Breast epithelium (tissue), 4 donors: ENCODE measurements around the gene ZFHX3. TPM values are rescaled to one million over a fixed set of nuclear protein-coding genes. Genes with fewer than 3 reads are reported as not detected.
A peak's percentile ranks its signal among the peaks of the same experiment; 100 is the strongest.

Source experiments
- DNase-seq, 2 donors: peaks; one replicate each; pipeline ENCODE4 v3.0.0-alpha.2; 2019; ENCODE audit warnings: low spot score in 2 of 2
- H3K27ac ChIP-seq, 2 donors: fragments of 200-600 bp; sonication (generic) in 1 of 2; one replicate each; pipeline ENCODE4 v1.5.1; 2016 to 2019; ENCODE audit warnings: mild to moderate bottlenecking in 1 of 2
- H3K27me3 ChIP-seq, 2 donors: fragments of 200-600 bp; sonication (generic) in 1 of 2; one replicate each; pipeline versions ENCODE4 v1.5.1 to v1.6.0; 2017 to 2019; ENCODE audit warnings: control low read depth in 1 of 2, mild to moderate bottlenecking in 1 of 2
- H3K36me3 ChIP-seq: fragments of 200-600 bp; one replicate; pipeline ENCODE4 v1.5.1; 2019
- H3K4me1 ChIP-seq, 2 donors: fragments of 200-600 bp; sonication (generic); one replicate each; pipeline ENCODE4 v1.5.1; 2016 to 2019; ENCODE audit warnings: control low read depth in 1 of 2
- H3K4me3 ChIP-seq, 3 donors: fragments of 200-600 bp; sonication (generic); 1 replicate in 2 of 3; 2 replicates in 1 of 3; pipeline ENCODE4 v1.5.1; 2016 to 2019; ENCODE audit warnings: mild to moderate bottlenecking in 3 of 3, moderate library complexity in 2 of 3
- H3K9me3 ChIP-seq, 2 donors: fragments of 200-600 bp; sonication (generic) in 1 of 2; one replicate each; pipeline ENCODE4 v1.5.1; 2016 to 2019; ENCODE audit warnings: control low read depth in 1 of 2
- POLR2A ChIP-seq: fragments of 450-650 bp; IDR thresholded peaks from one replicate; pipeline ENCODE4 v1.6.1; 2016; ENCODE audit warnings: antibody characterized with exemption, mild to moderate bottlenecking, moderate library complexity
- POLR2AphosphoS5 ChIP-seq, 3 donors: sonication (generic); formaldehyde crosslinking; IDR thresholded peaks; one replicate each; pipeline ENCODE4 v1.6.1; 2017; ENCODE audit warnings: antibody characterized with exemption in 3 of 3
- intact Hi-C: fragments of 100-400 bp; cut with DNase I; formaldehyde crosslinking; loops from one replicate; pipeline ENCODE4 v1.15.1; 2023; ENCODE audit warnings: low total_unique reads
- total RNA-seq, 3 donors: library from RNA; depleted of rRNA; stranded (reverse); fragments of >200 nt; gene quantifications; one replicate each; pipeline ENCODE4 v1.1.0, GENCODE V29; 2016
- TF ChIP-seq, protein P1 (sequence below), 3 donors: fragments of 450-650 bp; IDR thresholded peaks; one replicate each; pipeline ENCODE4 v1.5.1; 2016 to 2017; ENCODE audit warnings: antibody characterized with exemption in 3 of 3, mild to moderate bottlenecking in 3 of 3, moderate library complexity in 3 of 3

ZFHX3 gene
- total RNA-seq, 3 donors from 2014 or later, result 10.8 to 36.0 (median 11.8) TPM

DNA sequence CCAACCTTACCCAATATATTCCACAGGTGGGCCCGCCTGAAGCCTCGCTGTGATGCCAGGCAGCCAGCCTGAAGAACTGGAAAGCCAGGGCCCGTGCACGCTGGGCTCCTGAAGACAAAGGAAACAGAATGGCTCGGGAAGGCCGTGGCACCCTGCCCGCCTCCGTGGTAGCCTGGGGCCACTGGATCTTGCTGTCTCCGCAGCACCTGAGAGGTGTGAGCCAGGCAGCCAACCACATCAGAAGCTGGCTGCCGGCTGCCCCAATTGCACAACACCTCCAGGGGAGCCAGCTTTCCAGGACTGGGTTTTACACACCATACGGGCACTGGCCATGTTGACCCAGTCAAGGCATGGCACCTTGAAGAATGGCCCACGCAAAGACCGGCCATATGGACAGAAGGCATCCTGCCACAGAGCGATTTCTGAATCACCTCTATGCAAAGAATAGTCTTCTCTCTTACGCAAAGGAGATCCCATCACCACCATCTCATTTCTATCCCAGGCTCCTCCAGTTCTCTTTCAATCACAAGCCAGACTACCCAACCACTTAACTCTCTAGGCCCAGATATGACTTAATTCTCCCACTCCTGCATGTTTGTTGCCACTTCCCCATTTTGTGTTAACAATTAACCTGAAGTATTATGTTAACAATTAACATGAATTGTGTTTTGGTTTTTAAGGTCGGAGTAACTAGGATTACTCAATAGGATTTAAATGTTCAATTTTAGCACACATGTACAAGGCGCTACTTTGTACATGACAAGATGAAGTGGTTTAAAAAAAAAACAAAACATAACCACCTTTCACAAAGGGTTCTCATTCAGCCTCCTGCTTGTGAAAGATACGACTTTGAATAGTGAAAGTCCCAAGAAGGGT lies 32.1 kb downstream of the ZFHX3 start:
- Histone ChIP-seq H3K4me1 (peaks cover 5 to 9% of the 10 kb centered on the region in 2 donors), H3K4me3 (no peak overlapping the region), H3K36me3 (no peaks in the 10 kb centered on the region), H3K27ac (no peak overlapping the region), H3K9me3 (no peaks in the 10 kb centered on the region), H3K27me3 (no peaks in the 10 kb centered on the region)
- DNase-seq, result peak; percentile 97
- intact Hi-C loops, result no loop called here
- peak; percentile 59 to 89 (median 84) for TF ChIP-seq POLR2AphosphoS5 (IDR thresholded peaks at IDR 0.05)
- no peak for TF ChIP-seq POLR2A
- TF ChIP-seq, protein P1, sequence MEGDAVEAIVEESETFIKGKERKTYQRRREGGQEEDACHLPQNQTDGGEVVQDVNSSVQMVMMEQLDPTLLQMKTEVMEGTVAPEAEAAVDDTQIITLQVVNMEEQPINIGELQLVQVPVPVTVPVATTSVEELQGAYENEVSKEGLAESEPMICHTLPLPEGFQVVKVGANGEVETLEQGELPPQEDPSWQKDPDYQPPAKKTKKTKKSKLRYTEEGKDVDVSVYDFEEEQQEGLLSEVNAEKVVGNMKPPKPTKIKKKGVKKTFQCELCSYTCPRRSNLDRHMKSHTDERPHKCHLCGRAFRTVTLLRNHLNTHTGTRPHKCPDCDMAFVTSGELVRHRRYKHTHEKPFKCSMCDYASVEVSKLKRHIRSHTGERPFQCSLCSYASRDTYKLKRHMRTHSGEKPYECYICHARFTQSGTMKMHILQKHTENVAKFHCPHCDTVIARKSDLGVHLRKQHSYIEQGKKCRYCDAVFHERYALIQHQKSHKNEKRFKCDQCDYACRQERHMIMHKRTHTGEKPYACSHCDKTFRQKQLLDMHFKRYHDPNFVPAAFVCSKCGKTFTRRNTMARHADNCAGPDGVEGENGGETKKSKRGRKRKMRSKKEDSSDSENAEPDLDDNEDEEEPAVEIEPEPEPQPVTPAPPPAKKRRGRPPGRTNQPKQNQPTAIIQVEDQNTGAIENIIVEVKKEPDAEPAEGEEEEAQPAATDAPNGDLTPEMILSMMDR (IDR thresholded peaks at IDR 0.05), result no peak

DNA sequence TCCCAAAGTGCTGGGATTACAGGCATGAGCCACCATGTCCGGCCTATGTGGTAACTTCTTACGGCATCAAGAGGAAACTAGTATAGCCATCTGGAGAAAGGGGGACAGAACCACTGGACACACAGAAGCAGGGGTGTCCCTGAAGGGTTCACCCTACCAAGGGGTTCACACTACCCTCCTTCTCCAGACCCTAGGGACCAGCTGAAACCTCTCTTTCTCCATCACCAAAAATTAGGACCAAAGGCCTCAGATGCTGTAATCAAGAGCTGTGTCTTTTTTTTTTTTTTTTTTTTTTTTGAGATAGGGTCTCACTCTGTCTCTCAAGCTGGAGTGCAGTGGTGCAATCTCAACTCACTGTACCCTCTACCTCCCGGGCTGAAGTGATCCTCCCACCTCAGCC lies 33.2 kb downstream of the ZFHX3 start:
- Histone ChIP-seq H3K27me3 (no peaks in the 10 kb centered on the region), H3K9me3 (no peaks in the 10 kb centered on the region), H3K4me1 (peaks cover 2 to 8% of the 10 kb centered on the region in 2 donors), H3K27ac (no peak overlapping the region), H3K36me3 (no peaks in the 10 kb centered on the region), H3K4me3 (no peak overlapping the region)
- TF ChIP-seq POLR2A (no peak), POLR2AphosphoS5 (IDR thresholded peaks at IDR 0.05) (no peak)
- TF ChIP-seq, protein P1 (IDR thresholded peaks at IDR 0.05), result no peak
- intact Hi-C loops, result no loop called here
- no peak for DNase-seq

DNA sequence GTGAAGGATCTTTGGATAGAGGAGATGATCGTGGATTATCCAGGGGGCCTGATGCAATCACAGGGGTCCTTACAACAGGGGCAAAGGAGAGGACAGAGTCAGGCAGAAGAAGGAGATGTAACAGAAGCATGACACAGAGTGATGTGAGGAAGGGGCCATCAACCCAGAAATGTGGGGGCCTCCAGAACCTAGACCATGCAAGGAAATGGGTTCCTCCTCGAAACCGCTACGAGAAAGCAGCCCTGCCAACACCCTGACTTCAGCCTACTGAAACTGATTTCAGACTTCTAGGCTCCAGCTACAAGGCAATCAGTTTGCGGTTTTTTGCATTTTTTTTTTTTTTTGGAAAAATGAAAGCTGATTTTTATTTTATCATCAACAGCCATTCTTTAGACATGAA lies 34.0 kb downstream of the ZFHX3 start:
- no peak for DNase-seq
- no peaks in the 10 kb centered on the region for H3K27me3 ChIP-seq
- TF ChIP-seq POLR2AphosphoS5 (IDR thresholded peaks at IDR 0.05), result no peak
- TF ChIP-seq, protein P1 (IDR thresholded peaks at IDR 0.05), result no peak
- TF ChIP-seq POLR2A, result no peak
- intact Hi-C loops, result no loop called here
- H3K36me3 ChIP-seq, result no peaks in the 10 kb centered on the region
- peaks cover 0 to 4% of the 10 kb centered on the region in 2 donors for H3K4me1 ChIP-seq
- no peak overlapping the region for H3K4me3 ChIP-seq
- no peak overlapping the region for H3K27ac ChIP-seq
- no peaks in the 10 kb centered on the region for H3K9me3 ChIP-seq

DNA sequence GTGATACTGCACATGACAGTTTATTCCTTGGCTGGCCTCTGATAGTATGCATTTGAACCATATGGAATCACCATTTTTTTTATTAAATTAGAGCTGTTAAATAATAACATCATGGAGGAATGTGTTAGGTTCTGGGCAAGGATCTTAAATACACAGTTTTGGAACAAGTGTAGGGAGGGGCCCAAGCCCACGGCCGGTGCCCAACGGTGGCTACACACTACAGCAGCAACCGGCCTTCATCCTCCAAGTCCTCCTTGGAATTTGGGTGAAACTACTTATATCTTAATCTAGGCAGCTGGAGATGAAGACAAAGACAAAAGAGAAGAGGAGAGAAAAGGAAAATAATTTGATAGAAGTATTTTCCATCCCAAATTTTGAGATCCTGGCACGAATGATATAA lies 35.6 kb downstream of the ZFHX3 start:
- Histone ChIP-seq H3K9me3 (no peaks in the 10 kb centered on the region), H3K27me3 (no peaks in the 10 kb centered on the region), H3K27ac (no peak overlapping the region), H3K4me3 (no peak overlapping the region), H3K4me1 (peaks cover 0 to 4% of the 10 kb centered on the region in 2 donors), H3K36me3 (no peaks in the 10 kb centered on the region)
- TF ChIP-seq, protein P1 (IDR thresholded peaks at IDR 0.05), result no peak
- TF ChIP-seq POLR2A, result no peak
- no peak for TF ChIP-seq POLR2AphosphoS5 (IDR thresholded peaks at IDR 0.05)
- DNase-seq, result no peak
- intact Hi-C loops, result no loop called here

DNA sequence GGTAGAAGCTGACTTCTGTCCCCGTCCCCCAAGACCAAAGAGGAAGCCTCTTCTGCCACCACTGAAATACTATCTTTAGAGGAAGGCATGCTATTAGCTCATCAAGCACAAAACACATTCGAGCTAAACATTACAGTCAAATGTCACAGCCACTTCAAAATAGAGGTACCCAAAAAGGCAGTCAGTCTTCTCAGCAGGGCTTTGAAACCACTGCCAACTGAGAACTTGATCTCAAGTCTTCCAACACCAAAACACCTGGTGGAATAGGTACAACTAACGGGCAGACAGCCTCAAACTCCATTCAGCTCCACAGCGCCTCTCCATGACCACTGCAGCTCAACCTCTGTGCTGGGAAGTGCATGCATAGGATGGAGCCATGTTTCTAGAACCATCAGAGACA lies 36.0 kb downstream of the ZFHX3 start:
- intact Hi-C loops, result no loop called here
- no peak overlapping the region for H3K4me3 ChIP-seq
- H3K4me1 ChIP-seq, result peaks cover 0 to 4% of the 10 kb centered on the region in 2 donors
- H3K27ac ChIP-seq, result no peak overlapping the region
- H3K9me3 ChIP-seq, result no peaks in the 10 kb centered on the region
- TF ChIP-seq, protein P1 (IDR thresholded peaks at IDR 0.05), result no peak
- no peak for TF ChIP-seq POLR2A
- TF ChIP-seq POLR2AphosphoS5 (IDR thresholded peaks at IDR 0.05), result no peak
- no peaks in the 10 kb centered on the region for H3K27me3 ChIP-seq
- no peak for DNase-seq
- H3K36me3 ChIP-seq, result no peaks in the 10 kb centered on the region
